Fibroblast of the aortic adventitia (primary cell): ENCODE data around the gene NKD2. TPM values are rescaled to one million over a fixed set of nuclear protein-coding genes. Genes with fewer than 3 reads are reported as not detected.

Experiments used
- DNase-seq: peaks from one replicate; pipeline ENCODE4 v3.0.0-alpha.2; 2010; ENCODE audit warnings: low read depth
- H3K4me3 ChIP-seq: 2 replicates; pipeline ENCODE4 v1.5.1; 2011; ENCODE audit warnings: low read depth, mild to moderate bottlenecking, control low read depth, low read length, moderate library complexity
- CTCF ChIP-seq: IDR thresholded peaks from 2 replicates; pipeline ENCODE4 v1.5.1; 2011; ENCODE audit warnings: mild to moderate bottlenecking, low read length, control low read depth, inconsistent platforms; ENCODE audit not compliant: insufficient read depth
- total RNA-seq: library from RNA; depleted of rRNA; stranded (reverse); fragments of >200 nt; gene quantifications from 2 replicates; pipeline ENCODE4 v1.2.3, GENCODE V29; 2012; ENCODE audit warnings: low replicate concordance

Gene NKD2
- total RNA-seq, 1 donor, result 0.81 TPM

- TF ChIP-seq CTCF, result no peak
- no peak for DNase-seq
These were observed 53.3 kb downstream of the NKD2 start for GRCh38 chr5:1061916-1062315.

GRCh38 chr5:1062761-1063568 lies 54.4 kb downstream of the NKD2 start:
- no peak for TF ChIP-seq CTCF
- no peak overlapping the region for H3K4me3 ChIP-seq
- DNase-seq, result no peak

More at GRCh38 chr5:1061916-1062315, 53.3 kb downstream of the NKD2 start:
- H3K4me3 ChIP-seq, result no peak overlapping the region

GRCh38 chr5:1063661-1064382 lies 55.2 kb downstream of the NKD2 start:
- TF ChIP-seq CTCF, result no peak
- DNase-seq, result no peak
- H3K4me3 ChIP-seq, result no peak overlapping the region

- no peak overlapping the region for H3K4me3 ChIP-seq
- DNase-seq, result no peak
- TF ChIP-seq CTCF, result no peak
These were observed 56.0 kb downstream of the NKD2 start for GRCh38 chr5:1064383-1065142.

- TF ChIP-seq CTCF, result no peak
- H3K4me3 ChIP-seq, result no peak overlapping the region
- no peak for DNase-seq
These were observed 56.6 kb downstream of the NKD2 start for GRCh38 chr5:1065143-1065750.

- no peak for TF ChIP-seq CTCF
- no peak for DNase-seq
- H3K4me3 ChIP-seq, result no peak overlapping the region
These were observed 57.5 kb downstream of the NKD2 start for GRCh38 chr5:1065891-1066650.
